ENCODE results near the gene FHIT. TPM values are rescaled to one million over a fixed set of nuclear protein-coding genes. Genes with fewer than 3 reads are reported as not detected.
"Not testable (repeated sequence)": the region's sequence is repeated elsewhere in the genome, so short reads cannot be mapped to it uniquely, and the experiment has no call there.

The FHIT gene
- total and polyA plus RNA-seq, 4 donors = 2.1 to 14.7 (median 6.6) TPM

DNA sequence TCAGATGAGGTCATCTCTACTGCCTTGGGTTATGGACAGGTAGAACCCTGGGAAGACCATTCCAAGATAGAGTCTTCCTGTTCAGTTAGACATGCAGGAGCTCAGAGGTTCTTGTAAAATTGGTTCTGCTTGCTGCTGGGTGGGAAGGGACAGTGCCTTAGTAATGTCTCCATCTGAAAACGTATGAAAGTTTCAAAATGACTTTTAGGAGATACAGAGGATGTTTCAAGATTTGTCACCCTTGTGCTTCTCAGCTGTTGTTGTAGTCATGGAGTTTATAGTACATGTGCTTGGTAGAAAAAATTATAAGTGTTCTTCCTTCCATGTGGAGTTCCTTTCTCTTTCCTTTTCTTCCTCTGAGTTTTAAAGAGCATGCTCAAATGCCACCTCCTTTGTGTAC, 1316.2 kb downstream of the FHIT start:
- Histone ChIP-seq H3K27ac (ENCODE audit: low read depth in 1 of 2, low read length in 2 of 2) (no peak overlapping the region), H3K27me3 (ENCODE audit: control insufficient read depth in 4 of 4, insufficient read depth in 4 of 4, low read length in 3 of 4) (no peaks in the 10 kb centered on the region), H3K4me1 (ENCODE audit: control insufficient read depth in 4 of 4, insufficient read depth in 4 of 4, low read length in 3 of 4) (no peaks in the 10 kb centered on the region), H3K36me3 (ENCODE audit: control insufficient read depth in 4 of 4, insufficient read depth in 3 of 4, low read depth in 1 of 4, low read length in 3 of 4) (no peaks in the 10 kb centered on the region), H3K9ac (ENCODE audit: low read depth in 1 of 2, low read length in 2 of 2) (no peak overlapping the region), H3K9me3 (ENCODE audit: control insufficient read depth in 4 of 4, low read length in 3 of 4) (no peaks in the 10 kb centered on the region), H3K4me3 (ENCODE audit: low read depth in 1 of 3, low read length in 3 of 3) (no peak overlapping the region)
- TF ChIP-seq NR2F2 (IDR thresholded peaks at IDR 0.05) = no peak
- no peak for TF ChIP-seq RAD21 (IDR thresholded peaks at IDR 0.05)
- TF ChIP-seq FOXA2 (IDR thresholded peaks at IDR 0.05) = no peak
- TF ChIP-seq, protein P1, sequence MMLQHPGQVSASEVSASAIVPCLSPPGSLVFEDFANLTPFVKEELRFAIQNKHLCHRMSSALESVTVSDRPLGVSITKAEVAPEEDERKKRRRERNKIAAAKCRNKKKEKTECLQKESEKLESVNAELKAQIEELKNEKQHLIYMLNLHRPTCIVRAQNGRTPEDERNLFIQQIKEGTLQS (IDR thresholded peaks at IDR 0.05) = no peak
- TF ChIP-seq, protein P2, sequence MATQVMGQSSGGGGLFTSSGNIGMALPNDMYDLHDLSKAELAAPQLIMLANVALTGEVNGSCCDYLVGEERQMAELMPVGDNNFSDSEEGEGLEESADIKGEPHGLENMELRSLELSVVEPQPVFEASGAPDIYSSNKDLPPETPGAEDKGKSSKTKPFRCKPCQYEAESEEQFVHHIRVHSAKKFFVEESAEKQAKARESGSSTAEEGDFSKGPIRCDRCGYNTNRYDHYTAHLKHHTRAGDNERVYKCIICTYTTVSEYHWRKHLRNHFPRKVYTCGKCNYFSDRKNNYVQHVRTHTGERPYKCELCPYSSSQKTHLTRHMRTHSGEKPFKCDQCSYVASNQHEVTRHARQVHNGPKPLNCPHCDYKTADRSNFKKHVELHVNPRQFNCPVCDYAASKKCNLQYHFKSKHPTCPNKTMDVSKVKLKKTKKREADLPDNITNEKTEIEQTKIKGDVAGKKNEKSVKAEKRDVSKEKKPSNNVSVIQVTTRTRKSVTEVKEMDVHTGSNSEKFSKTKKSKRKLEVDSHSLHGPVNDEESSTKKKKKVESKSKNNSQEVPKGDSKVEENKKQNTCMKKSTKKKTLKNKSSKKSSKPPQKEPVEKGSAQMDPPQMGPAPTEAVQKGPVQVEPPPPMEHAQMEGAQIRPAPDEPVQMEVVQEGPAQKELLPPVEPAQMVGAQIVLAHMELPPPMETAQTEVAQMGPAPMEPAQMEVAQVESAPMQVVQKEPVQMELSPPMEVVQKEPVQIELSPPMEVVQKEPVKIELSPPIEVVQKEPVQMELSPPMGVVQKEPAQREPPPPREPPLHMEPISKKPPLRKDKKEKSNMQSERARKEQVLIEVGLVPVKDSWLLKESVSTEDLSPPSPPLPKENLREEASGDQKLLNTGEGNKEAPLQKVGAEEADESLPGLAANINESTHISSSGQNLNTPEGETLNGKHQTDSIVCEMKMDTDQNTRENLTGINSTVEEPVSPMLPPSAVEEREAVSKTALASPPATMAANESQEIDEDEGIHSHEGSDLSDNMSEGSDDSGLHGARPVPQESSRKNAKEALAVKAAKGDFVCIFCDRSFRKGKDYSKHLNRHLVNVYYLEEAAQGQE (IDR thresholded peaks at IDR 0.05) = no peak
- TF ChIP-seq FOXA1 (IDR thresholded peaks at IDR 0.05) = no peak
- TF ChIP-seq SP1 (IDR thresholded peaks at IDR 0.05) = no peak
- no peak for TF ChIP-seq GABPA (IDR thresholded peaks at IDR 0.05 in 1 of 2, conservative IDR thresholded peaks at IDR 0.05 in 1 of 2)
- TF ChIP-seq EGR1 (IDR thresholded peaks at IDR 0.05; ENCODE audit: low read depth in 2 of 2) = no peak
- TF ChIP-seq, protein P3, sequence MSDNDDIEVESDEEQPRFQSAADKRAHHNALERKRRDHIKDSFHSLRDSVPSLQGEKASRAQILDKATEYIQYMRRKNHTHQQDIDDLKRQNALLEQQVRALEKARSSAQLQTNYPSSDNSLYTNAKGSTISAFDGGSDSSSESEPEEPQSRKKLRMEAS (IDR thresholded peaks at IDR 0.05) = no peak
- 77% methylated on average over 1 of the region's 1 CpG for WGBS
- DNase-seq (ENCODE audit: low spot score) = no peak

- not testable (repeated sequence) for H3K27me3 ChIP-seq (ENCODE audit: control insufficient read depth in 4 of 4, insufficient read depth in 4 of 4, low read length in 3 of 4); H3K4me3 ChIP-seq (ENCODE audit: low read depth in 1 of 3, low read length in 3 of 3); H3K9me3 ChIP-seq (ENCODE audit: control insufficient read depth in 4 of 4, low read length in 3 of 4); H3K9ac ChIP-seq (ENCODE audit: low read depth in 1 of 2, low read length in 2 of 2); H3K27ac ChIP-seq (ENCODE audit: low read depth in 1 of 2, low read length in 2 of 2); H3K36me3 ChIP-seq (ENCODE audit: control insufficient read depth in 4 of 4, insufficient read depth in 3 of 4, low read depth in 1 of 4, low read length in 3 of 4); DNase-seq (ENCODE audit: low spot score); H3K4me1 ChIP-seq (ENCODE audit: control insufficient read depth in 4 of 4, insufficient read depth in 4 of 4, low read length in 3 of 4)
- 90% methylated on average over 2 of the region's 2 CpGs for WGBS
Observed at GRCh38 chr3:59934560-59934959, 1316.7 kb downstream of the FHIT start.

DNA sequence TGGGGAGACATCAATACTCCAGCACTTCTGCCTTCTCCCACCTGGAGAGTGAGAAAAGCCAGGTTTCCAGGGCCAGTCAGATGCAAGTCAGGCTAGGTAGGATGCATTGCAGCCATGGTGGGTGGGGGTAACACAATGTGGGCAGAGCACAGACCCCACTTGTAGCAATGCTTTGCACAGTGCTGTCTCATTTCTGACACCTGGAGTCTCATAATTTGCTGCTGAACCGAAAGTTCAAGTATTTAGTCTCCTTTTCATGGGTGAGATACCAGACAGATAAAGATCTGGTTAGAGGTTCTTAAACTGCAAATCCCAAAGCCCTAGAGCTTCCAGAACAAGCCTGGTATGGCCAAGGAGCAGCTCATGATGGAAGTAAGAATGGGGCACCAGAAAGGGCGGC, 1321.1 kb downstream of the FHIT start:
- 93% methylated on average over 2 of the region's 2 CpGs for WGBS
- no peaks in the 10 kb centered on the region for H3K4me1 ChIP-seq (ENCODE audit: control insufficient read depth in 4 of 4, insufficient read depth in 4 of 4, low read length in 3 of 4)
- no peaks in the 10 kb centered on the region for H3K9me3 ChIP-seq (ENCODE audit: control insufficient read depth in 4 of 4, low read length in 3 of 4)
- H3K36me3 ChIP-seq (ENCODE audit: control insufficient read depth in 4 of 4, insufficient read depth in 3 of 4, low read depth in 1 of 4, low read length in 3 of 4) = no peaks in the 10 kb centered on the region
- H3K9ac ChIP-seq (ENCODE audit: low read depth in 1 of 2, low read length in 2 of 2) = no peak overlapping the region
- no peak for TF ChIP-seq RXRA (IDR thresholded peaks at IDR 0.05)
- no peak overlapping the region for H3K27ac ChIP-seq (ENCODE audit: low read depth in 1 of 2, low read length in 2 of 2)
- no peak for DNase-seq (ENCODE audit: low spot score)
- no peak overlapping the region for H3K4me3 ChIP-seq (ENCODE audit: low read depth in 1 of 3, low read length in 3 of 3)
- no peaks in the 10 kb centered on the region for H3K27me3 ChIP-seq (ENCODE audit: control insufficient read depth in 4 of 4, insufficient read depth in 4 of 4, low read length in 3 of 4)

DNA sequence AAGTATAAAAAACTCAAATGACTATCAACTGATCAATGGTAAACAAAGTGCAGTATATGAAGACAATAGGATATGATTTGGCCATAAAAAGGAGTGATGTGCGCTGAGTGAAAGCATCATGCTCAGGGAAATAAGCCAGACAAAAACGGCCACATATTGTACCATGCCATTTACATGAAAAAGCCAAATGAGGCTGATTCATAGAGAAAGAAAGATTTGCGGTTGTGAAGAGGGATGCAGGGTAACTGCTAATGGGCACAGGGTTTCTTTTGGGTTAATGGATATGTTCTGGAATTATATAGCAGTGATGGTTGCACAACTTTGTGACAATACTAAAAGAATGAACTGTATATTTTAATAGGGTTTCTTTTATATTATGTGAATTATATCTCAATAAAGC, 1324.2 kb downstream of the FHIT start:
- Histone ChIP-seq H3K9ac (ENCODE audit: low read depth in 1 of 2, low read length in 2 of 2) (no peak overlapping the region), H3K27me3 (ENCODE audit: control insufficient read depth in 4 of 4, insufficient read depth in 4 of 4, low read length in 3 of 4) (no peaks in the 10 kb centered on the region), H3K27ac (ENCODE audit: low read depth in 1 of 2, low read length in 2 of 2) (no peak overlapping the region), H3K4me3 (ENCODE audit: low read depth in 1 of 3, low read length in 3 of 3) (no peak overlapping the region), H3K36me3 (ENCODE audit: control insufficient read depth in 4 of 4, insufficient read depth in 3 of 4, low read depth in 1 of 4, low read length in 3 of 4) (no peaks in the 10 kb centered on the region), H3K9me3 (ENCODE audit: control insufficient read depth in 4 of 4, low read length in 3 of 4) (no peaks in the 10 kb centered on the region), H3K4me1 (ENCODE audit: control insufficient read depth in 4 of 4, insufficient read depth in 4 of 4, low read length in 3 of 4) (no peaks in the 10 kb centered on the region)
- TF ChIP-seq HNF4G (IDR thresholded peaks at IDR 0.05) (no peak), GABPA (IDR thresholded peaks at IDR 0.05 in 1 of 2, conservative IDR thresholded peaks at IDR 0.05 in 1 of 2) (no peak), FOXA2 (IDR thresholded peaks at IDR 0.05) (no peak), EGR1 (IDR thresholded peaks at IDR 0.05; ENCODE audit: low read depth in 2 of 2) (no peak), YY1 (IDR thresholded peaks at IDR 0.05) (no peak), ZBTB33 (IDR thresholded peaks at IDR 0.05) (no peak)
- WGBS = 96% methylated on average over 3 of the region's 3 CpGs
- DNase-seq (ENCODE audit: low spot score) = no peak

All from liver (tissue), 9 donors.